Prostate gland (tissue), 2 donors: ENCODE data around the gene NT5C3B.

ENCODE experiments used
- CTCF ChIP-seq, 4 experiments: fragments of 200-600 bp in 2 of 4; fragments of 450-650 bp in 2 of 4; sonication (generic) in 2 of 4; IDR thresholded peaks; 1 replicate in 3 of 4; 2 replicates in 1 of 4; pipeline ENCODE4 v1.5.1; 2016 to 2019; ENCODE audit warnings: antibody characterized with exemption in 4 of 4, mild to moderate bottlenecking in 2 of 4, moderate library complexity in 2 of 4
- POLR2A ChIP-seq: fragments of 450-650 bp; IDR thresholded peaks from one replicate; pipeline ENCODE4 v1.6.1; 2016; ENCODE audit warnings: antibody characterized with exemption, mild to moderate bottlenecking

GRCh38 chr17:41813699-41814124, 22.3 kb downstream of the NT5C3B start:
- no peak for TF ChIP-seq POLR2A
- TF ChIP-seq CTCF (IDR thresholded peaks at IDR 0.05), result no peak
